ENCODE results near the gene RRP36. TPM values are rescaled to one million over a fixed set of nuclear protein-coding genes. Genes with fewer than 3 reads are reported as not detected.

RRP36 gene
- total and polyA plus RNA-seq, 9 of the 15 experiments (the other 6 are each of a cell fraction or from before 2014, with no cell fraction given), result 27.6 to 150 (median 114) TPM

DNA sequence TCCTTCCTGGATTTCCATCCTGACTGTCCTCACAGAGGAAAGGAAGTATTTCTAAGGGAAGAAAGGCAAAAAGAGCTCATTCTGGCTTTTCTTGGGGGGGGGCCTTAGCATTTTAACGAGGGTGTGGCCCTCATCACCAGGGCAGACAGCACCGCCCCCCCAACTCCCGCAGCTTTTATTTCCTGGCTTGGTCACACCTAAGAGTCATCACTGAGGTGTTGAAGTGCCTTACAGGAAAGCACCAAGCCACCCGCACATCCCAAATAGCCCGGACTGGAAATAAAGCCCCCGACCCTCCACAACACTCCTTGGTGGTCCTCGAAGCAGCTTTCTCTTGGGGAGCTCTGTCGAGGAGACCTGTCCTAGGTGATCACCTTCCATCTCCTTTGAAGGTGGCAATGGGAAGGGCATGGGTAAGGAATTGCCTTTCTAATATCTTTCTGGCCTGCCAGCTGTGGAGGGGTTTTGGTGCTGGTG, 55.9 kb downstream of the RRP36 start:
- intact Hi-C loops (cut with micrococcal nuclease), result no loop called here
- POLR2A ChIA-PET, result interaction anchor here (1.0 to 1.7 kb wide), 3 partner anchors 11 to 96 kb away, joined by 3 to 4 read pairs (median 3); partner anchors contain the start of genes KLC4 and MRPL2

DNA sequence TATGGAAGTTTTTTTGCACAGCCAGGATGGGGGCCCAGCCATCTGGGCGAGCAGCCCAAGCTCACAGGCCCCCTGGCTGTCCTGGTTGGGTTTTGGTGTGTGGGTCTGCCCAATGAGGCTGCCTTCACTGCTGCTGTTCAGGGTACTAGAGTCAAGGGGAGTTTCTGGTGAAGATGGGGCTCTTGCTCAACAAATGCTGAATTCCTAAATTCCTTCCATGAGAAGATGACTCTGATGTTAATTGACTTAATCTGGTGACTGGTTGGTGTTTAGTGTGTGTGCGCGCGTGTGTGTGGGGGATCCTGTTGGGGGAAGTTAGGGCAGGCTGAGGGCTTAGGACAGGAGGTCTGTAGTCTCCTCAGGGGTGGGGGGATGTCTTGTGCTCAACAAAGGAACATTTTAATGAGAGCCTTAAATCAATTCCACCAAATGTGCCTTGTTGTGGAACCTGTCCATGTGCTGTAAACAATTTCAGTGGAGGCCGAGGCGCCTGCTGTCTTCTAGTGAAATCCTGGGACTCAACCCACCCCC, 56.6 kb downstream of the RRP36 start:
- DNase-seq (ENCODE audit: extremely low read depth in 1 of 4, low spot score in 3 of 4) (no peak), ATAC-seq (no peak), FAIRE-seq (no peak)
- Histone ChIP-seq H3K4me2 (ENCODE audit: insufficient read depth, low read length) (no peak overlapping the region), H3K36me3 (ENCODE audit: control insufficient read depth, insufficient read depth, low read length) (no peaks in the 10 kb centered on the region), H3K79me2 (ENCODE audit: control insufficient read depth, insufficient read depth, low read length) (no peaks in the 10 kb centered on the region), H3K9me1 (ENCODE audit: control insufficient read depth, insufficient read depth, low read length) (no peaks in the 10 kb centered on the region), H3K4me1 (replicated peaks in 1 of 2; ENCODE audit: control insufficient read depth in 2 of 2, insufficient read depth in 2 of 2, low read length in 2 of 2) (peaks cover 2 to 20% of the 10 kb centered on the region in 2 experiments; a peak in 4 of 5 replicates), H3K27me3 (ENCODE audit: control insufficient read depth in 2 of 2, insufficient read depth in 2 of 2, low read length in 2 of 2) (peaks cover 2 to 11% of the 10 kb centered on the region in 2 experiments; a peak in 3 of 5 replicates), H4K20me1 (replicated peaks; ENCODE audit: control insufficient read depth, insufficient read depth, low read length) (0 out of 2 replicates have a peak, but pooled peaks cover 2% of the 10 kb centered on the region), H3K27ac (ENCODE audit: extremely low read depth, low read depth, low read length) (no peak overlapping the region), H3K4me3 (no peak overlapping the region), H3K9ac (ENCODE audit: insufficient read depth in 1 of 2, low read depth in 2 of 2, low read length in 2 of 2) (peak overlapping the region in 1 of 2 experiments; percentile 39; a peak in 1 of 4 replicates), H3K9me3 (replicated peaks; ENCODE audit: control insufficient read depth, insufficient read depth, low read depth, low read length) (no peaks in the 10 kb centered on the region), H2AFZ (ENCODE audit: low read depth, low read length) (no peak overlapping the region)
- BruUV-seq (replicated peaks), result no TSS peak
- ChIA-PET POLR2A (interaction anchor here (0.8 to 1.1 kb wide), 3 partner anchors 19 to 95 kb away, joined by 3 read pairs; partner anchors contain the start of genes KLC4 and MRPL2), CTCF (ENCODE audit: low intra/inter-chr PET ratio) (no interaction called here)
- TF ChIP-seq BCOR (IDR thresholded peaks at IDR 0.05) (no peak), SMARCA5 (IDR thresholded peaks at IDR 0.05) (no peak), MTA3 (IDR thresholded peaks at IDR 0.05; ENCODE audit: borderline replicate concordance) (no peak)
- 71% methylated on average over 6 of the region's 6 CpGs for whole genome bisulfite sequencing (ENCODE audit: insufficient coverage, low coverage, missing lambda C conversion rate)
- in situ Hi-C loops (cut with MboI) (no loop called here), intact Hi-C loops (cut with micrococcal nuclease) (no loop called here)

More for the DNA sequence above, 55.9 kb downstream of the RRP36 start:
- no peak for FAIRE-seq
- TF ChIP-seq NRF1 (conservative IDR thresholded peaks at IDR 0.05 in 1 of 2, IDR thresholded peaks at IDR 0.05 in 1 of 2), result no peak
- TF ChIP-seq, protein P1, sequence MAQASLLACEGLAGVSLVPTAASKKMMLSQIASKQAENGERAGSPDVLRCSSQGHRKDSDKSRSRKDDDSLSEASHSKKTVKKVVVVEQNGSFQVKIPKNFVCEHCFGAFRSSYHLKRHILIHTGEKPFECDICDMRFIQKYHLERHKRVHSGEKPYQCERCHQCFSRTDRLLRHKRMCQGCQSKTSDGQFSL (CRISPR knock-in tag; IDR thresholded peaks at IDR 0.05), result peak; percentile 17; the same call in 1 of the 2 replicates
- TF ChIP-seq, protein P1 (tag; IDR thresholded peaks at IDR 0.05), result peak in 1 of 2 experiments; percentile 70; a peak in 1 of 4 replicates
- Histone ChIP-seq H3K9me1 (ENCODE audit: control insufficient read depth, insufficient read depth, low read length) (no peaks in the 10 kb centered on the region), H3K9ac (ENCODE audit: insufficient read depth in 1 of 2, low read depth in 2 of 2, low read length in 2 of 2) (peak overlapping the region in 1 of 2 experiments; percentile 39; a peak in 1 of 4 replicates), H3K4me2 (ENCODE audit: insufficient read depth, low read length) (no peak overlapping the region), H3K36me3 (ENCODE audit: control insufficient read depth, insufficient read depth, low read length) (no peaks in the 10 kb centered on the region), H3K79me2 (ENCODE audit: control insufficient read depth, insufficient read depth, low read length) (no peaks in the 10 kb centered on the region), H3K27ac (ENCODE audit: extremely low read depth, low read depth, low read length) (no peak overlapping the region), H3K4me1 (replicated peaks in 1 of 2; ENCODE audit: control insufficient read depth in 2 of 2, insufficient read depth in 2 of 2, low read length in 2 of 2) (peaks cover 2 to 19% of the 10 kb centered on the region in 2 experiments; a peak in 4 of 5 replicates), H4K20me1 (replicated peaks; ENCODE audit: control insufficient read depth, insufficient read depth, low read length) (0 out of 2 replicates have a peak, but pooled peaks cover 2% of the 10 kb centered on the region), H2AFZ (ENCODE audit: low read depth, low read length) (no peak overlapping the region), H3K9me3 (replicated peaks; ENCODE audit: control insufficient read depth, insufficient read depth, low read depth, low read length) (no peaks in the 10 kb centered on the region), H3K4me3 (no peak overlapping the region), H3K27me3 (ENCODE audit: control insufficient read depth in 2 of 2, insufficient read depth in 2 of 2, low read length in 2 of 2) (peaks cover 2 to 8% of the 10 kb centered on the region in 2 experiments; a peak in 2 of 5 replicates)
- no peak for DNase-seq (ENCODE audit: extremely low read depth in 1 of 4, low spot score in 3 of 4)
- no TSS peak for BruUV-seq (replicated peaks)
- in situ Hi-C loops (cut with MboI), result no loop called here
- 51% methylated on average over 8 of the region's 8 CpGs for WGBS (ENCODE audit: insufficient coverage, low coverage, missing lambda C conversion rate)
- ATAC-seq, result no peak
- CTCF ChIA-PET (ENCODE audit: low intra/inter-chr PET ratio), result no interaction called here

Data from K562 (cell line).